ENCODE measurements around the gene SPATA32.

The SPATA32 gene

DNA sequence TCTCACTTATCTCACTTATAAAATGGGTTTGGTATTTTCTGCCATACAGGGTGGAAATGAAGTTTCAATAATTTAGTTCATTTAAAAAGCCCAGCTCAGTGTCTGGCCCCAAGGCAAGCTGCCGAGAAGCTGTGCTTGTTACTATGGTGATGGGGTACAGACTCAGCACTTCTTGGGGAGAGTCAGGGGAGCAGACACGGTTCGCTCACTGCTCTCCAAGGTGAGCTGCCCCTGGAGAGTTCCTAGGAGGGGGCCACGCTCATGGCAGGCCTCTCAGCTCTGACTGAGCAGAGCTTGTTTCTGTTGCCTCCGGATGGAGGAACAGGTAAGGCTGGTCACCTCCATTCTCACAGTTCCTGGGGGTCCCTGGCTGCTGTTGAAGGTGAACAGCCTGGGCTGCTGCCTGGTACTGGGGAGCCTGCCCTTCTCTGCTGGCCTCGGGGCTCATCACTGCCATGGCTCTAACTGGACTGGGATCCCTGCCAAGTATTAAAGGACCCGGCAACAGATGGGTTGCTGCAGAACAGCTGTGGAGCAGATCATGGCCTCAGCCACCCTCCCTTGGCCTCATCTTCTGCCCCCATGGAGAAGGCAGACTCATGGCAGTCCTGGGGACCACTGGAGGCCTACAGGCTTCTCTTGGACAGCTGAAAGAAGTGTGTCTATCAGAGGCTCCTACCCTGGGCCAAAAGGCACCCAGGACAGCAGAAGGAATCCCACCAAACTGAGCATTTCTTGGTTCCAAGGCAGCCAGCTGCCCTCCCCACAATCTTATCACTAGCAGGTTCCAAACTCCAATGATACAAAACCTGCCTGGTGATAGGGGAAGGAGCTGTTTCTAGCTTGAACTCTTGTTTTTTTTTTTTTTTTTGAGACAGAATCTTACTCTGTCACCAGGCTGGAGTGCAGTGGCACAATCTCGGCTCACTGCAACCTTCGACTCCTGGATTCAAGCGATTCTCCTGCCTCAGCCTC is 25.9 kb upstream of the SPATA32 start:
- TF ChIP-seq, protein P1, sequence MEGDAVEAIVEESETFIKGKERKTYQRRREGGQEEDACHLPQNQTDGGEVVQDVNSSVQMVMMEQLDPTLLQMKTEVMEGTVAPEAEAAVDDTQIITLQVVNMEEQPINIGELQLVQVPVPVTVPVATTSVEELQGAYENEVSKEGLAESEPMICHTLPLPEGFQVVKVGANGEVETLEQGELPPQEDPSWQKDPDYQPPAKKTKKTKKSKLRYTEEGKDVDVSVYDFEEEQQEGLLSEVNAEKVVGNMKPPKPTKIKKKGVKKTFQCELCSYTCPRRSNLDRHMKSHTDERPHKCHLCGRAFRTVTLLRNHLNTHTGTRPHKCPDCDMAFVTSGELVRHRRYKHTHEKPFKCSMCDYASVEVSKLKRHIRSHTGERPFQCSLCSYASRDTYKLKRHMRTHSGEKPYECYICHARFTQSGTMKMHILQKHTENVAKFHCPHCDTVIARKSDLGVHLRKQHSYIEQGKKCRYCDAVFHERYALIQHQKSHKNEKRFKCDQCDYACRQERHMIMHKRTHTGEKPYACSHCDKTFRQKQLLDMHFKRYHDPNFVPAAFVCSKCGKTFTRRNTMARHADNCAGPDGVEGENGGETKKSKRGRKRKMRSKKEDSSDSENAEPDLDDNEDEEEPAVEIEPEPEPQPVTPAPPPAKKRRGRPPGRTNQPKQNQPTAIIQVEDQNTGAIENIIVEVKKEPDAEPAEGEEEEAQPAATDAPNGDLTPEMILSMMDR (IDR thresholded peaks at IDR 0.05; ENCODE audit: extremely low read depth, missing control alignments): no peak
- DNase-seq (ENCODE audit: low spot score): no peak

DNA sequence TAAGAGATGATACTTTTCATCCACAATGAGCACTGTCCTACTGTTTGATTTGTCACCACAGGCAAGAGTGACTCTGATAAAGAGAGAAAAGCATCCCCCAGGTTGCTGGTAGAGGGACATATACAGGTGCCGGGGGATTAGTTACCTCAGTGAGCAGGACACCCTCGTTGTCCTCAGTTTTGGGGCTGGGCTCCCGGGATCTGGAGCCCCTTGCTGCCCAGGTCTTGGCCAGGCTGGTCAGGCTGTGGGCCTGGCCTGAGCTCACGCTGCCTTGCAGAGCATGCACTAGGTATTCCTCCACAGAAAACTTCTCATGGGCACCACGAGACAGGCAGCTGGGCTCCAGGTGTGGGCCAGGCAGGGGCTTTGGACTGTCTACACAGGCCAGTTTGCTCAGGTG is 24.4 kb upstream of the SPATA32 start:
- no peak for DNase-seq (ENCODE audit: low spot score)
- TF ChIP-seq, protein P1 (IDR thresholded peaks at IDR 0.05; ENCODE audit: extremely low read depth, missing control alignments): no peak

DNA sequence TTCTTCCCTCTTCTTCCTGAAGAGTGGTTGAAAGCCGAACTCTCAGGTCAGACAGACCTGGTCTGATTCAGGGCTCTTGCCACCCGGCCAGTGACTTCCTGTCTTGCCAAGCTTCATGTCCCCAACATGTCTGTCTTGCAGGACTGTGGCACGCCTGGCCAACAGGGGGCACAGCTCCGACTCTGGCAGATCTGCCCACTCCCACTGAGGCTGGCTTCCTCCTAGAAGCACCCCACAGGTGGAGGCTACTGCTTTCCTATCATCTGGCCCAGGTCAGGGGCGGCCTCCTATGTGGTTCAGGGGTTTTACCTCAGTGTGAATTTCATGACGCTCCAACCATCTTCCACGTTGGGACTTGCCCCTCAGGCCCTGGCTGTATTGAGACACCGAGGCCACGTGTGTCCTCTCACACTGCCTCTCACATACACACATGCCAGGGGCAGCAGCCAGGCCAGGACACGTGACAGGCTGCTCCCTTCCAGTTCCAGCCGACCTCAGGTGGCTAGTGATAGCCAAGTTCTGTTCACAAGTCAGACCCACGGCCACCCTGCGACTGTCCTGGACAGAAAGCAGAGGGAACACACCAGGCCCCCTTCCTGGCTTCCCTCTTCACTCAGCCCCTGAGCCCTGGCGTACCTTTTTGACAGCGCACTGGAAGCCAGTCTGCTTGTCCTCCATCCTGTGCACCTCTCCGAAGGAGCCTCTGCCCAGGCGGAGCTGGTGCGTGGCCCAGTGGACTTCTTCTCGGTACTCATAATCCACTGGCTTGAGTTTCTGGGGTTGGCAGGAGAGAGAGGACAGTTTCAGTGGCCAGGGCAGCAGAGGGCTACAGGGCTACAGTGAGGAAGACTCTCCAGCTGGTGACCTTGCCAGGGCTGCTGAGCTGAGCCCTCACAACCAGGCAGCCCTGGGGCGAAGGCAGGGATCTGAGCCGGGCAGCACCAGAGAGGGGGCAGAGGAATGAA is 22.6 kb upstream of the SPATA32 start:
- TF ChIP-seq, protein P1 (IDR thresholded peaks at IDR 0.05; ENCODE audit: extremely low read depth, missing control alignments): no peak
- no peak for DNase-seq (ENCODE audit: low spot score)

DNA sequence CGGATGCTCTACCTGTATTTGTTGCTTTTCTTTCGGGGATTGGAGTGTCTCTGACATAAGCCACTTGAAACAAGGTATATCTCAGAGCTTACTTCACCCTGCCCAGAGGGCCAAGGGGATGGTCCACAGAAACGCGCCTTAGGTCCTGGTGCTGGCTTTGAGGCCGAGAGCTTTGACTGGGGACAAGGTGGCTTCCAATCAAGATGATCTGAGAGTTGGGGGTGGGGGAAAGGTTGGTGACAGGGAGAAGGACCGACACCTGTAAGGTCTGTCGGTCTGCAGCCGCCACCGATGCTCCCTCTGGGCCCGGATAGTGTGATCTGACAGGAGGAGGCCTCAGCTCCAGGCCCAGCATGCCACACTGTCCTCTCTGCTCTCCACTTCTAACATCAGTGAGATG is 21.8 kb upstream of the SPATA32 start:
- no peak for DNase-seq (ENCODE audit: low spot score)
- TF ChIP-seq, protein P1 (IDR thresholded peaks at IDR 0.05; ENCODE audit: extremely low read depth, missing control alignments): no peak

DNA sequence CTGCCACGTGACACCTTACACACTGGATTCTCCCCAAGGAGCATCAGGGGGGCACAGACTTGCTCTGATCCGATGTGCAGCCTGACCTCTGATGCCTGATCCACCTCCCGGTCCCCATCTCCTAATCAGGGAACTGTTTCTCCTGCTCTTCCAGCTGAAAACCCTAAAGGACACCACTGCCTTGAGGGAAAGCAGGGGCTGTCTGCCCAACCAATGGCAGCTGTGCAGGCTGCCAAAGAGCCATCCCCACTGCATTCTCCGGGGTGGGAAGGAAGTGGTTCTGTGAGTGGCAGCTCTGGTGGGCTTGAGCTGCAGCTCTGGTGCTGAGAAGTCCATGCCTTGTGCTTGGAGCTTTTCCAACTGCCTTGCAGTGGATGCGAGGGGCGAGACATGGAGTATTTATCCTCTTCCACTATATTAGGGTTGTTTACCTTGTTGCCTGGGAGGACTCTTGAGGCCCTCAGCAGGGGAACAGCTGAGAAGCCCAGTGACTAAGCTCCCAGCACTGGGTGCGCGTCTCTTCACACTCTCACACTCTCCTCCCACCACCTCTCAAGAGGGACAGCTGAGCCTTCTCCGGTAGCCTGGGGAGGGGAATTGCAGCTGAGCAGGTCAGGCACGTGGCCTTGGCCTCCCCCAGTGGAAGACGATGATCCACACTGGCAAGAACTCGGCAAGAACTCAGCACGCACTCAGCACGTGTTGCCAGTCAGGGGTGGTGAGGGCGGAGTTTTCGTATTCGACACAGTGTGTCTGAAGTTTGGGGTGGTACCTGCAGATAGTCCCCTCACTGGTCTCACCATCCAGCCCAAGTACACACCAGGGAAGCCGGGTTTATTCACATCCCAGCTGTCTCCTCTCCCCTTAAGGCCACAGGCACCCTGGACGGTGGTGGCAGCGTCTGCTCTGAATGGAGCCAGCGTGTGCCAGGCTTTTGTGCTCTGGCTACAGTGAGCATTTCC is 21.1 kb upstream of the SPATA32 start:
- TF ChIP-seq, protein P1 (IDR thresholded peaks at IDR 0.05; ENCODE audit: extremely low read depth, missing control alignments): no peak
- no peak for DNase-seq (ENCODE audit: low spot score)

DNA sequence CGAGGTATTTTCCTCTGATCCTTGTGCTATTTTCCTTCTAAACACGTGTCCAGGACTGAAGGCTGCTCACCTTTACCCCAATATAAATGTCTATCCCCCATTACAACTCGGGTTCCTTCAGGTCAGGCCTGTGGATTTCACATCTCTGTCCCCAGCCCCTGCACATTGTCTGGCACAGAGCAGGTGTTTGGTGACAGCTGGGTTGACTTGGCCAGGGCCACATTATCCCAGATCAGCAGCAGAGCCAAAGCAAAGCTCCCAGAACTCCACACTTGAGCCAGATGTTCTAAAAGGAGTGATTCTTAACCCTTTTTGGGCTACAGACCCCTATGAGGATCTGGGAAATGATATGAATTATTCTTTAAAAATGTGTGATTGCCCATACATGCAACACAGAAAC is 18.0 kb upstream of the SPATA32 start:
- TF ChIP-seq, protein P1 (IDR thresholded peaks at IDR 0.05; ENCODE audit: extremely low read depth, missing control alignments): no peak
- DNase-seq (ENCODE audit: low spot score): no peak
